ENCODE results near the gene ZCRB1. TPM values are rescaled to one million over a fixed set of nuclear protein-coding genes. Genes with fewer than 3 reads are reported as not detected.

The ZCRB1 gene
- total and polyA plus RNA-seq, 2 of the 4 experiments (the other 2 are of a cell fraction), result 19.7 to 28.1 TPM

GRCh38 chr12:42277396-42278127 is 48.3 kb downstream of the ZCRB1 start:
- CTCF ChIA-PET, result no interaction called here
- Histone ChIP-seq H2BK5ac (ENCODE audit: low read depth, low read length, poor library complexity, severe bottlenecking) (no peak overlapping the region), H3K18ac (ENCODE audit: low read depth, low read length) (no peak overlapping the region), H2AFZ (replicated peaks; ENCODE audit: low read length, poor library complexity) (no peak overlapping the region), H3K36me3 (ENCODE audit: control insufficient read depth, insufficient read depth, low read length) (no peaks in the 10 kb centered on the region), H4K91ac (ENCODE audit: insufficient read depth, low read depth, low read length) (no peak overlapping the region), H3K27me3 (ENCODE audit: control insufficient read depth, insufficient read depth, low read length) (peaks cover 3% of the 10 kb centered on the region), H2BK15ac (ENCODE audit: low read depth, low read length) (no peak overlapping the region), H3K56ac (ENCODE audit: extremely low read depth, insufficient read depth, low read length) (no peak overlapping the region), H4K8ac (ENCODE audit: low read depth in 2 of 2, low read length in 2 of 2) (no peak overlapping the region), H3K9me1 (ENCODE audit: insufficient read depth, low read length) (no peaks in the 10 kb centered on the region), H3K14ac (replicated peaks; ENCODE audit: low read depth, low read length) (no peak overlapping the region), H2BK120ac (ENCODE audit: low read depth, low read length) (no peak overlapping the region), H4K20me1 (ENCODE audit: insufficient read depth, low read length) (no peaks in the 10 kb centered on the region), H3K4me1 (ENCODE audit: control insufficient read depth, insufficient read depth, low read length) (no peaks in the 10 kb centered on the region), H3K79me1 (ENCODE audit: low read depth in 1 of 2, low read length in 2 of 2) (no peaks in the 10 kb centered on the region), H3K4me3 (ENCODE audit: insufficient read depth, low read depth, low read length) (no peak overlapping the region), H3K9ac (ENCODE audit: low read depth, low read length) (no peak overlapping the region), H2AK5ac (ENCODE audit: low read depth, low read length) (no peak overlapping the region), H3K23ac (ENCODE audit: low read depth, low read length) (no peak overlapping the region), H2BK20ac (ENCODE audit: low read depth, low read length) (no peak overlapping the region), H3K4ac (ENCODE audit: low read depth, low read length) (no peak overlapping the region), H3K27ac (ENCODE audit: insufficient read depth, low read length) (no peak overlapping the region), H2AK9ac (replicated peaks; ENCODE audit: low read depth, low read length, poor library complexity) (no peak overlapping the region), H4K5ac (ENCODE audit: low read depth, low read length) (no peak overlapping the region), H3K4me2 (ENCODE audit: low read depth, low read length) (no peak overlapping the region), H3K9me3 (ENCODE audit: control insufficient read depth, insufficient read depth, low read length) (no peaks in the 10 kb centered on the region)
- DNase-seq, result no peak
- TF ChIP-seq NFE2L2 (IDR thresholded peaks at IDR 0.05; ENCODE audit: low read depth, low read length), result no peak
- no peak for TF ChIP-seq POLR2A (IDR thresholded peaks at IDR 0.05; ENCODE audit: low read depth, low read length)
- TF ChIP-seq MAZ (IDR thresholded peaks at IDR 0.05; ENCODE audit: borderline replicate concordance, low read depth, low read length), result no peak
- no peak for TF ChIP-seq RFX5 (IDR thresholded peaks at IDR 0.05; ENCODE audit: low read depth, low read length)
- TF ChIP-seq CTCF (conservative IDR thresholded peaks at IDR 0.05; ENCODE audit: low read depth, low read length), result no peak
- BruUV-seq (replicated peaks), result no TSS peak
- intact Hi-C loops (cut with micrococcal nuclease), result no loop called here
- in situ Hi-C loops (cut with MboI; ENCODE audit: low sequenced_read_pairs), result no loop called here
- ATAC-seq (ENCODE audit: low read depth), result no peak
- dilution Hi-C loops (cut with HindIII; ENCODE audit: low sequenced_read_pairs, unreplicated experiment), result no loop called here
- POLR2A ChIA-PET (ENCODE audit: unreplicated experiment), result no interaction called here
- WGBS, 2 experiments (ENCODE audit: extremely low coverage in 2 of 2, insufficient read length in 1 of 2), result 43% methylated on average over 1 of the region's 6 CpGs; no CpG with 5 or more reads in 1 of the 2 experiments

Data from IMR-90 (cell line).